ENCODE results near the gene CARS1.

GRCh38 chr11:3009481-3009880, 47.7 kb downstream of the CARS1 start:
- no peak for TF ChIP-seq CTCF (IDR thresholded peaks at IDR 0.05)
- TF ChIP-seq POLR2AphosphoS5 (IDR thresholded peaks at IDR 0.05; ENCODE audit: low read depth, low read length), result no peak
- no peak for TF ChIP-seq REST (IDR thresholded peaks at IDR 0.05; ENCODE audit: low read depth, low read length)
- no peak for TF ChIP-seq TAF1 (IDR thresholded peaks at IDR 0.05; ENCODE audit: borderline replicate concordance, low read depth, low read length)
- TF ChIP-seq EP300 (IDR thresholded peaks at IDR 0.05; ENCODE audit: borderline replicate concordance in 1 of 2, low read depth in 1 of 2, low read length in 1 of 2), result no peak
- TF ChIP-seq MAX (IDR thresholded peaks at IDR 0.05; ENCODE audit: low read depth), result no peak
- no peak for TF ChIP-seq USF2 (IDR thresholded peaks at IDR 0.05; ENCODE audit: borderline replicate concordance, low read depth, low read length)
- no peak for TF ChIP-seq TCF12 (IDR thresholded peaks at IDR 0.05)
- TF ChIP-seq RAD21 (IDR thresholded peaks at IDR 0.05; ENCODE audit: low read length), result no peak
- TF ChIP-seq CHD2 (IDR thresholded peaks at IDR 0.05; ENCODE audit: low read length, partially characterized antibody), result no peak
- TF ChIP-seq SMC3 (IDR thresholded peaks at IDR 0.05; ENCODE audit: low read depth, low read length), result no peak
- no peak for TF ChIP-seq EZH2phosphoT487 (IDR thresholded peaks at IDR 0.05; ENCODE audit: borderline replicate concordance, low read depth)
- no peak for TF ChIP-seq NRF1 (IDR thresholded peaks at IDR 0.05; ENCODE audit: low read depth, low read length)
